PC-9 (cell line): ENCODE results near the gene UQCC5.

Experiments used
- CTCF ChIP-seq: fragments of 200-600 bp; sonication (generic); conservative IDR thresholded peaks from 2 replicates; pipeline ENCODE4 v1.6.1; 2017; ENCODE audit warnings: mixed run types, antibody characterized with exemption, mild to moderate bottlenecking, moderate library complexity
- EZH2 ChIP-seq: fragments of 200-600 bp; sonication (generic); IDR thresholded peaks from 2 replicates; pipeline ENCODE4 v1.8.0; 2017; ENCODE audit warnings: antibody characterized with exemption, low read depth

GRCh38 chr3:52493232-52494017 lies 43.0 kb upstream of the UQCC5 start:
- TF ChIP-seq CTCF, result no peak
- no peak for TF ChIP-seq EZH2
